ENCODE measurements around the gene STXBP4.

STXBP4 gene

DNA sequence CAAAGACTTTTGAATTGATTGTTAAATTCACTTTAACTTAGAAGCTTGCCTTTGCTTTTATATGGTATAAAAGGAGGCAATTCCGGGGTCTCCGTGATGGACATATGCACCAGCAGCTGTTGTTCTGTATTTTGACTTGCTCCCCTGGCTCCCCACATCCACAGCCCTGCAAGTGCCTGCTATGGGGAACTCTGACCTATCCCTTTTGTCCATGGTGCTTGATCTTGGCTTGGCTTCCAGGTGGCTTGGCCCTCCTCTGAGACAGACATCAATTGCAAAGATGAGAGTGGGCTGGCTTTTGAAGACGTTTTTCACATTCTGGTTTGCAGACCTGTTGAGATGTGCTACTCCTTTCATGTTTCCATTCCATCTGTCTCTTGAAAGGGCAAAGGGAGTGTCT, 41.0 kb upstream of the STXBP4 start:
- Histone ChIP-seq H3K36me3 (replicated peaks in 1 of 2; ENCODE audit: control insufficient read depth in 2 of 2, insufficient read depth in 2 of 2, low read length in 2 of 2) (peaks cover 14 to 23% of the 10 kb centered on the region in 2 donors), H2BK120ac (ENCODE audit: low read depth, low read length) (no peak overlapping the region), H2BK12ac (ENCODE audit: low read length) (no peak overlapping the region), H4K8ac (ENCODE audit: low read depth, low read length) (no peak overlapping the region), H3K9me3 (replicated peaks in 1 of 2; ENCODE audit: control insufficient read depth in 2 of 2, insufficient read depth in 1 of 2, low read depth in 1 of 2, low read length in 2 of 2) (no peaks in the 10 kb centered on the region), H3K4me3 (ENCODE audit: low read length in 2 of 2) (no peak overlapping the region), H4K91ac (ENCODE audit: low read depth, low read length, poor library complexity) (no peak overlapping the region), H3K9ac (ENCODE audit: low read depth, low read length, poor library complexity) (no peak overlapping the region), H3K79me1 (ENCODE audit: low read depth, low read length) (no peaks in the 10 kb centered on the region), H2AK5ac (ENCODE audit: low read depth, low read length) (no peak overlapping the region), H3K27me3 (ENCODE audit: control insufficient read depth in 3 of 3, insufficient read depth in 3 of 3, low read depth in 1 of 3, low read length in 3 of 3) (no peaks in the 10 kb centered on the region), H2AFZ (ENCODE audit: low read length) (no peak overlapping the region), H3K23ac (ENCODE audit: low read depth, low read length, poor library complexity) (no peak overlapping the region), H3K18ac (ENCODE audit: low read length) (no peak overlapping the region), H2BK15ac (ENCODE audit: low read length) (no peak overlapping the region), H3K27ac (replicated peaks; ENCODE audit: low read length) (no peak overlapping the region), H3K4me2 (ENCODE audit: insufficient read depth, low read length, poor library complexity, severe bottlenecking) (no peak overlapping the region), H3K4me1 (ENCODE audit: control insufficient read depth in 2 of 2, insufficient read depth in 1 of 2, low read depth in 1 of 2, low read length in 2 of 2) (peaks cover 0 to 3% of the 10 kb centered on the region in 2 donors), H3K4ac (ENCODE audit: low read length) (no peak overlapping the region), H3K14ac (ENCODE audit: low read length) (no peak overlapping the region), H2BK5ac (ENCODE audit: low read length) (no peak overlapping the region)
- DNase-seq (ENCODE audit: low spot score), result no peak
- no CpG with 5 or more reads among the region's 3 CpGs for WGBS, 2 donors (ENCODE audit: extremely low coverage in 2 of 2, insufficient read length in 2 of 2, insufficient replicate concordance in 1 of 2)

- H3K4me2 ChIP-seq (ENCODE audit: insufficient read depth, low read length, poor library complexity, severe bottlenecking), result no peak overlapping the region
- H2AFZ ChIP-seq (ENCODE audit: low read length), result no peak overlapping the region
- no peaks in the 10 kb centered on the region for H3K27me3 ChIP-seq (ENCODE audit: control insufficient read depth in 3 of 3, insufficient read depth in 3 of 3, low read depth in 1 of 3, low read length in 3 of 3)
- no peak overlapping the region for H4K91ac ChIP-seq (ENCODE audit: low read depth, low read length, poor library complexity)
- no peaks in the 10 kb centered on the region for H3K79me1 ChIP-seq (ENCODE audit: low read depth, low read length)
- H3K4me3 ChIP-seq (ENCODE audit: low read length in 2 of 2), result no peak overlapping the region
- WGBS, 2 donors (ENCODE audit: extremely low coverage in 2 of 2, insufficient read length in 2 of 2, insufficient replicate concordance in 1 of 2), result no CpG with 5 or more reads among the region's 1 CpG
- no peak overlapping the region for H3K27ac ChIP-seq (replicated peaks; ENCODE audit: low read length)
- no peak for DNase-seq (ENCODE audit: low spot score)
- no peak overlapping the region for H2BK5ac ChIP-seq (ENCODE audit: low read length)
- no peak overlapping the region for H2BK12ac ChIP-seq (ENCODE audit: low read length)
- no peak overlapping the region for H3K9ac ChIP-seq (ENCODE audit: low read depth, low read length, poor library complexity)
- H2AK5ac ChIP-seq (ENCODE audit: low read depth, low read length), result no peak overlapping the region
- H4K8ac ChIP-seq (ENCODE audit: low read depth, low read length), result no peak overlapping the region
- no peak overlapping the region for H3K18ac ChIP-seq (ENCODE audit: low read length)
- no peak overlapping the region for H2BK15ac ChIP-seq (ENCODE audit: low read length)
- H3K36me3 ChIP-seq (replicated peaks in 1 of 2; ENCODE audit: control insufficient read depth in 2 of 2, insufficient read depth in 2 of 2, low read length in 2 of 2), result peaks cover 24 to 58% of the 10 kb centered on the region in 2 donors
- no peak overlapping the region for H3K14ac ChIP-seq (ENCODE audit: low read length)
- no peaks in the 10 kb centered on the region for H3K4me1 ChIP-seq (ENCODE audit: control insufficient read depth in 2 of 2, insufficient read depth in 1 of 2, low read depth in 1 of 2, low read length in 2 of 2)
- H2BK120ac ChIP-seq (ENCODE audit: low read depth, low read length), result no peak overlapping the region
- no peaks in the 10 kb centered on the region for H3K9me3 ChIP-seq (replicated peaks in 1 of 2; ENCODE audit: control insufficient read depth in 2 of 2, insufficient read depth in 1 of 2, low read depth in 1 of 2, low read length in 2 of 2)
- no peak overlapping the region for H3K23ac ChIP-seq (ENCODE audit: low read depth, low read length, poor library complexity)
- no peak overlapping the region for H3K4ac ChIP-seq (ENCODE audit: low read length)
Measured at GRCh38 chr17:54932711-54933110, 35.9 kb upstream of the STXBP4 start.

- H3K23ac ChIP-seq (ENCODE audit: low read depth, low read length, poor library complexity), result no peak overlapping the region
- no peak overlapping the region for H2BK15ac ChIP-seq (ENCODE audit: low read length)
- H3K9ac ChIP-seq (ENCODE audit: low read depth, low read length, poor library complexity), result no peak overlapping the region
- no peaks in the 10 kb centered on the region for H3K27me3 ChIP-seq (ENCODE audit: control insufficient read depth in 3 of 3, insufficient read depth in 3 of 3, low read depth in 1 of 3, low read length in 3 of 3)
- H3K36me3 ChIP-seq (replicated peaks in 1 of 2; ENCODE audit: control insufficient read depth in 2 of 2, insufficient read depth in 2 of 2, low read length in 2 of 2), result peaks cover 24 to 65% of the 10 kb centered on the region in 2 donors
- H3K4me2 ChIP-seq (ENCODE audit: insufficient read depth, low read length, poor library complexity, severe bottlenecking), result no peak overlapping the region
- H3K9me3 ChIP-seq (replicated peaks in 1 of 2; ENCODE audit: control insufficient read depth in 2 of 2, insufficient read depth in 1 of 2, low read depth in 1 of 2, low read length in 2 of 2), result no peaks in the 10 kb centered on the region
- no peak overlapping the region for H2BK5ac ChIP-seq (ENCODE audit: low read length)
- DNase-seq (ENCODE audit: low spot score), result no peak
- H4K91ac ChIP-seq (ENCODE audit: low read depth, low read length, poor library complexity), result no peak overlapping the region
- H2AK5ac ChIP-seq (ENCODE audit: low read depth, low read length), result no peak overlapping the region
- no peak overlapping the region for H3K27ac ChIP-seq (replicated peaks; ENCODE audit: low read length)
- H3K4me3 ChIP-seq (ENCODE audit: low read length in 2 of 2), result no peak overlapping the region
- no peak overlapping the region for H4K8ac ChIP-seq (ENCODE audit: low read depth, low read length)
- WGBS, 2 donors (ENCODE audit: extremely low coverage in 2 of 2, insufficient read length in 2 of 2, insufficient replicate concordance in 1 of 2), result no CpG with 5 or more reads among the region's 3 CpGs
- no peak overlapping the region for H3K4ac ChIP-seq (ENCODE audit: low read length)
- H2BK12ac ChIP-seq (ENCODE audit: low read length), result no peak overlapping the region
- H3K79me1 ChIP-seq (ENCODE audit: low read depth, low read length), result no peaks in the 10 kb centered on the region
- H3K14ac ChIP-seq (ENCODE audit: low read length), result no peak overlapping the region
- H2AFZ ChIP-seq (ENCODE audit: low read length), result no peak overlapping the region
- H3K4me1 ChIP-seq (ENCODE audit: control insufficient read depth in 2 of 2, insufficient read depth in 1 of 2, low read depth in 1 of 2, low read length in 2 of 2), result no peaks in the 10 kb centered on the region
- no peak overlapping the region for H3K18ac ChIP-seq (ENCODE audit: low read length)
- no peak overlapping the region for H2BK120ac ChIP-seq (ENCODE audit: low read depth, low read length)
Measured at GRCh38 chr17:54933921-54934320, 34.6 kb upstream of the STXBP4 start.

DNA sequence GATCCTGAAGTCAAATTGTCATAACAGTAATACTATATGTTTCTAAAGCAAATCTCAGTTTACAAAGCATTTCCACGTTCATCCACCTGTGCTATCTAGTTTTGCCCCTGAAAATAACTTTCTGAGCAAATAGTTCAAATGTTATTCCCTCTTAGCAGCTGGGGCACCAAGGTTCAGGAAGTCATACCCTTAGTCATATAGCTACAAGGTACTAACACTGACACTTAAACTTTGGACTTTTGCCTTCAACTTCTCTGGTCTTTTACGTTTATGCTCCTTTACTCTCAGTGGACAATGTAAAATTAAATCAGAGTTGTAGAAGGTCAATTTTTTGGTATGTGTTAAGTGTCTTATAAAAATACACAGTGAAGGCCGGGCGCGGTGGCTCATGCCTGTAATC, 33.1 kb upstream of the STXBP4 start:
- Histone ChIP-seq H3K27me3 (ENCODE audit: control insufficient read depth in 3 of 3, insufficient read depth in 3 of 3, low read depth in 1 of 3, low read length in 3 of 3) (no peaks in the 10 kb centered on the region), H3K9ac (ENCODE audit: low read depth, low read length, poor library complexity) (no peak overlapping the region), H3K4me1 (ENCODE audit: control insufficient read depth in 2 of 2, insufficient read depth in 1 of 2, low read depth in 1 of 2, low read length in 2 of 2) (no peaks in the 10 kb centered on the region), H4K91ac (ENCODE audit: low read depth, low read length, poor library complexity) (no peak overlapping the region), H2BK120ac (ENCODE audit: low read depth, low read length) (no peak overlapping the region), H3K23ac (ENCODE audit: low read depth, low read length, poor library complexity) (no peak overlapping the region), H3K27ac (replicated peaks; ENCODE audit: low read length) (no peak overlapping the region), H3K36me3 (replicated peaks in 1 of 2; ENCODE audit: control insufficient read depth in 2 of 2, insufficient read depth in 2 of 2, low read length in 2 of 2) (peaks cover 26 to 73% of the 10 kb centered on the region in 2 donors), H3K4ac (ENCODE audit: low read length) (no peak overlapping the region), H4K8ac (ENCODE audit: low read depth, low read length) (no peak overlapping the region), H2BK12ac (ENCODE audit: low read length) (no peak overlapping the region), H3K9me3 (replicated peaks in 1 of 2; ENCODE audit: control insufficient read depth in 2 of 2, insufficient read depth in 1 of 2, low read depth in 1 of 2, low read length in 2 of 2) (no peaks in the 10 kb centered on the region), H3K4me2 (ENCODE audit: insufficient read depth, low read length, poor library complexity, severe bottlenecking) (no peak overlapping the region), H2BK15ac (ENCODE audit: low read length) (no peak overlapping the region), H3K79me1 (ENCODE audit: low read depth, low read length) (no peaks in the 10 kb centered on the region), H3K4me3 (ENCODE audit: low read length in 2 of 2) (no peak overlapping the region), H3K14ac (ENCODE audit: low read length) (no peak overlapping the region), H2AK5ac (ENCODE audit: low read depth, low read length) (no peak overlapping the region), H3K18ac (ENCODE audit: low read length) (no peak overlapping the region), H2BK5ac (ENCODE audit: low read length) (no peak overlapping the region), H2AFZ (ENCODE audit: low read length) (no peak overlapping the region)
- no peak for DNase-seq (ENCODE audit: low spot score)
- WGBS, 2 donors (ENCODE audit: extremely low coverage in 2 of 2, insufficient read length in 2 of 2, insufficient replicate concordance in 1 of 2), result no CpG with 5 or more reads among the region's 5 CpGs

Measured in neuronal stem cell (in vitro differentiated cells).